Activated CD4-positive, alpha-beta memory T cell treated with anti-CD3 and anti-CD28 coated beads, Interleukin-2, amount 10 ng/mL, durations not matched to agents 7 days and 5 days (primary cell): ENCODE measurements around the gene ATP1B1. TPM values are rescaled to one million over a fixed set of nuclear protein-coding genes. Genes with fewer than 3 reads are reported as not detected.

ENCODE experiments used
- CTCF ChIA-PET: fragments of 350-600 bp; sonication (Branson Sonifier 250); formaldehyde crosslinking; loops from one replicate; lab custom pipeline; 2021; ENCODE audit warnings: antibody characterized with exemption, inconsistent platforms; lab: Charles Lee
- POLR2A ChIA-PET: fragments of 350-600 bp; sonication (Branson Sonifier 250); formaldehyde crosslinking; loops from one replicate; lab custom pipeline; 2021; ENCODE audit warnings: antibody characterized with exemption; lab: Charles Lee
- DNase-seq: peaks from one replicate; pipeline ENCODE4 v3.0.0-alpha.2; 2020
- H3K27ac Mint-ChIP-seq: one replicate; pipeline ENCODE4 v1.8.0; 2021; ENCODE audit warnings: mild to moderate bottlenecking, mixed read lengths
- H3K27me3 Mint-ChIP-seq: one replicate; pipeline ENCODE4 v1.8.0; 2021; ENCODE audit warnings: mixed read lengths
- H3K36me3 Mint-ChIP-seq: one replicate; pipeline ENCODE4 v1.8.0; 2021; ENCODE audit warnings: low read depth, mixed read lengths
- H3K4me1 Mint-ChIP-seq: one replicate; pipeline ENCODE4 v1.8.0; 2021; ENCODE audit warnings: mixed read lengths
- H3K4me3 Mint-ChIP-seq: one replicate; pipeline ENCODE4 v1.8.0; 2021; ENCODE audit warnings: mild to moderate bottlenecking, mixed read lengths
- H3K9me3 Mint-ChIP-seq: one replicate; pipeline ENCODE4 v1.8.0; 2021; ENCODE audit warnings: mixed read lengths
- total RNA-seq, 2 experiments: library from RNA; stranded (reverse); gene quantifications; one replicate each; pipeline ENCODE4 v1.2.3, GENCODE V29; 2021

The ATP1B1 gene
- total RNA-seq, 2 experiments from 2014 or later = 3.1 to 3.5 TPM

GRCh38 chr1:169143346-169143745 is 36.9 kb downstream of the ATP1B1 start:
- no peaks in the 10 kb centered on the region for H3K27me3 Mint-ChIP-seq
- H3K27ac Mint-ChIP-seq = no peak overlapping the region
- CTCF ChIA-PET = interaction anchor here (0.7 kb wide), 1 partner anchor 58 kb away, joined by 8 read pairs; no protein-coding TSS in a partner anchor

DNA sequence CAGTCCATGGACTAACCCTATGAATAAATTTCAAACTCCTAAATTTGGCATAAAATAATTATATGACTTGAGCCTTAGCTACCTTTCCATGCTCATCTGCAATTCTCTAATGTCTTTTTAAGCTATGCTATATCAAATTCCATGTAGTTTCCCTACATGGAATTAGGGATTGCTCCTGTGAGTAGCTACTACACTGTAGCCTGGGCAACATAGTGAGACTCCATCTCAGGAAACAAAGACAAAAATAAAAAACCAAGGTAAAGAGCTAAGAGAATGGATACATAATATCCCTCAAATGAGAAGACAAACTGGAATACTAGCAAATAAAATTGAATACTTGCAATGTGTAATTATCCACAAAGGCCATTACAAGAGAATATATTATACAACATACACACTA is 37.5 kb downstream of the ATP1B1 start:
- DNase-seq = no peak
- H3K27me3 Mint-ChIP-seq = no peaks in the 10 kb centered on the region
- H3K36me3 Mint-ChIP-seq = no peaks in the 10 kb centered on the region
- no peak overlapping the region for H3K4me3 Mint-ChIP-seq
- ChIA-PET POLR2A (no interaction called here), CTCF (no interaction called here)
- peaks cover 8% of the 10 kb centered on the region for H3K4me1 Mint-ChIP-seq
- no peak overlapping the region for H3K27ac Mint-ChIP-seq
- no peaks in the 10 kb centered on the region for H3K9me3 Mint-ChIP-seq

More at GRCh38 chr1:169143346-169143745, 36.9 kb downstream of the ATP1B1 start:
- H3K4me1 Mint-ChIP-seq = peaks cover 12% of the 10 kb centered on the region
- H3K36me3 Mint-ChIP-seq = no peaks in the 10 kb centered on the region
- no peak overlapping the region for H3K4me3 Mint-ChIP-seq
- no peaks in the 10 kb centered on the region for H3K9me3 Mint-ChIP-seq
- POLR2A ChIA-PET = no interaction called here
- no peak for DNase-seq

- Mint-ChIP-seq H3K27ac (no peak overlapping the region), H3K4me1 (no peaks in the 10 kb centered on the region), H3K9me3 (no peaks in the 10 kb centered on the region)
Measured at GRCh38 chr1:169144941-169145626, 38.6 kb downstream of the ATP1B1 start.

DNA sequence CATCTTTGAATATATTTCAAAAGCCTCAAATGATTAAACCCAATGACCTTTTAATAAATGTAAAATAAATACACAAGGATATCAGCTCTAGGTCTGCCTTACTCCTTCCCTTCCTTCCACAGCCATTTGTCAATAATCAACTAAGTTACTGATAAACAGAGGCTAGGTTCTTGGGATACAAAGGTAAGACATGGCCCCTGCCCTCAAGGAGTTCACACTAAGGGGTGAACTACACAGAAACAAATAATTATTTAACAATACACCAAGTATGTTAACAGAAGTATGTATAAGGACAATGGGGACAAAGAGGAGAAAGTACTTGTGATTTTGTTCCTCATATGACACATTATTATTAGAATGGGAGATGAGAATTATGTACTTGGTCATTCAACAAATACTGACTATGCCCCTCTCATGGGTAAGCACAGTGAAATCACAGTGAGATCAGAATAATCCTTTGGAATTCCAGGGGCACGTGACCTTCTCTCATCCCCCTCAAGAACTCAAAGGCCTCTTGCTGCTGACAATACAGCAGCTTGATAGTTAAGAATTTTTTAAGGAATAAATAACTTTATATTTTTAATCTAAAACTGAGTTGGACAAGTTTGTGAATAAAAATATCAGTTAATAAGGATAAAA is 40.2 kb downstream of the ATP1B1 start:
- DNase-seq = no peak
- POLR2A ChIA-PET = no interaction called here
- CTCF ChIA-PET = no interaction called here

More at GRCh38 chr1:169144941-169145626, 38.6 kb downstream of the ATP1B1 start:
- ChIA-PET CTCF (no interaction called here), POLR2A (no interaction called here)
- no peak overlapping the region for H3K4me3 Mint-ChIP-seq
- H3K27me3 Mint-ChIP-seq = no peaks in the 10 kb centered on the region
- no peaks in the 10 kb centered on the region for H3K36me3 Mint-ChIP-seq
- DNase-seq = no peak

DNA sequence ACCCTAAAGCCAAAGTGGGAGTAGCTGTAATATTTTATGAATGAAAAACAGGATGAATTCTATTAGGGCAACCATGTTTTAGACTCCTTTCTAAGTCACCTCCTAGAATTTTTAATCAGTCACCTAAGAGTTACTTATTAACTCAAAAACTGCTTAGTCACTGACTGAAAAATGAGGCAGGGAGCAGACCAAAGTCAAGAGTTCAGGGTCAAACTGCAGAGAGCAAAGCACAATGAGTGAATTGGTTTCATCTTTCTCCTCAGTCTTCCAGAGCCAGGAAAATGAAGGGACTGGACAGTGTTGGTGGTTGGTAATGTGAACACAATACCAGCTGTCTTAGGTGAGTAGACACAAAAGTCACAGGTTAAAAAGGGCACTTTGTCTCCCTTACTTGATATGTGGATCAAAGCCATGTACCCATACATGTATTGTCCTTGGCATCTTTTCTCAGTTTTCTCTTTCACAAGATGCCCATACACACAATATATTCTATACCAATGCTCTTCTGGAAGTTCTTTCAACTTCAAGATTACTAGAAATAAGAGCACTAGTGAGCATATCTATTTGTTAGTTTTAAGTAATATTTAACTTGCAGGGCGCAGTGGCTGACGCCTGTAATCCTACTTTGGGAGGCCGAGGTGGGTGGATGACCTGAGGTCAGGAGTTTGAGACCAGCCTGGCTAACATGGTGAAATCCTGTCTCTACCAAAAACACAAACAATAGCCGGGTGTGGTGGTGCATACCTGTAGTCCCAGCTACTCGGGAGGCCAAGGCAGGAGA is 42.2 kb downstream of the ATP1B1 start:
- POLR2A ChIA-PET = no interaction called here
- Mint-ChIP-seq H3K36me3 (no peaks in the 10 kb centered on the region), H3K9me3 (no peaks in the 10 kb centered on the region), H3K4me3 (no peak overlapping the region), H3K27me3 (no peaks in the 10 kb centered on the region), H3K4me1 (no peaks in the 10 kb centered on the region), H3K27ac (no peak overlapping the region)
- DNase-seq = no peak
- CTCF ChIA-PET = no interaction called here

More for the DNA sequence above, 40.2 kb downstream of the ATP1B1 start:
- Mint-ChIP-seq H3K27me3 (no peaks in the 10 kb centered on the region), H3K36me3 (no peaks in the 10 kb centered on the region), H3K9me3 (no peaks in the 10 kb centered on the region), H3K27ac (no peak overlapping the region), H3K4me3 (no peak overlapping the region), H3K4me1 (no peaks in the 10 kb centered on the region)

- H3K9me3 Mint-ChIP-seq = no peaks in the 10 kb centered on the region
- no peak for DNase-seq
- H3K27ac Mint-ChIP-seq = no peak overlapping the region
- no peaks in the 10 kb centered on the region for H3K27me3 Mint-ChIP-seq
- CTCF ChIA-PET = no interaction called here
- H3K4me1 Mint-ChIP-seq = no peaks in the 10 kb centered on the region
- no peaks in the 10 kb centered on the region for H3K36me3 Mint-ChIP-seq
- POLR2A ChIA-PET = no interaction called here
- no peak overlapping the region for H3K4me3 Mint-ChIP-seq
Measured at GRCh38 chr1:169149555-169150286, 43.2 kb downstream of the ATP1B1 start.

- Mint-ChIP-seq H3K36me3 (no peaks in the 10 kb centered on the region), H3K4me1 (no peaks in the 10 kb centered on the region), H3K4me3 (no peak overlapping the region), H3K9me3 (no peaks in the 10 kb centered on the region), H3K27ac (no peak overlapping the region), H3K27me3 (no peaks in the 10 kb centered on the region)
- ChIA-PET POLR2A (no interaction called here), CTCF (no interaction called here)
- DNase-seq = no peak
Measured at GRCh38 chr1:169150641-169151337, 44.3 kb downstream of the ATP1B1 start.

- Mint-ChIP-seq H3K4me3 (no peak overlapping the region), H3K27ac (no peak overlapping the region), H3K27me3 (no peaks in the 10 kb centered on the region), H3K36me3 (no peaks in the 10 kb centered on the region), H3K4me1 (no peaks in the 10 kb centered on the region), H3K9me3 (no peaks in the 10 kb centered on the region)
- ChIA-PET CTCF (no interaction called here), POLR2A (no interaction called here)
- no peak for DNase-seq
Measured at GRCh38 chr1:169151338-169151837, 44.9 kb downstream of the ATP1B1 start.

DNA sequence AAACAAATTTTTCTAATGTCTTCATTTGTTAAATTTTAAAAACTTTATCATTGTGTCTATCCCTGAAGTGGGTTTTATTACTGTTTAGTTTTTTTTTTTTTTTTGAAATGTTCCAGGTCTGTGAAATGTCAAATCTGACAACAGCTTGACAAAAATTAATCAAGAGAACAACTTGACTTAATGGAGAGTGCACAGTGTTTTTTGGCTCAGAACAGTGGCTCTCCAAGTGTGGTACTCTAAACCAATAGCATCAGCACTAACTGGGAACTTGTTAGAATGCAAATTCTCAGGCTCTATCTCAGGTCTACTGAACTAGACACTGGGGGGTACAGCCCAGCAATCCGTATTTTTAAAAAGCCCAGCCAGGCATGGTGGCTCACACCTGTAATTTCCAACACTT is 49.2 kb downstream of the ATP1B1 start:
- Mint-ChIP-seq H3K27me3 (no peaks in the 10 kb centered on the region), H3K27ac (no peak overlapping the region), H3K9me3 (no peaks in the 10 kb centered on the region), H3K4me3 (no peak overlapping the region), H3K4me1 (no peaks in the 10 kb centered on the region), H3K36me3 (no peaks in the 10 kb centered on the region)
- CTCF ChIA-PET = no interaction called here
- POLR2A ChIA-PET = no interaction called here
- no peak for DNase-seq

DNA sequence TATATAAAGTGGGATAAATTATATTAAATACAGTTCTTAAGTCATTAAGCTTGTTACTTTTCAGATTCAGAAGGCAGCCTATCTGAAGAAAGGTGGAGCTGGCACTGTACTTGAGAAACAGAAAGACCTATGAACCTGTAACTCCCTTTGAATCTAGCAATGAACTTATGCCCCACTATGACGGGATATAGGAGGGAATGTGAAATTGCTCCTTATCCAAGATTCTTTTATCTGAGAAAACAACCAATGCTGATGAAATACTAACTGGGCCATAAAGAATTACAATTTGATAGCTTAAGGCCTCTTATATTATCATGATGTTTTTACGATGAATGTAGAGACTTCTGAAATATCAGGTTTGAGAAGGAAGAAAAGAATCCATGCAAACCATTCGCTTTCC is 50.1 kb downstream of the ATP1B1 start:
- DNase-seq = no peak
- ChIA-PET POLR2A (interaction anchor here (0.6 kb wide), 1 partner anchor 1803 kb away, joined by 4 read pairs; no protein-coding TSS in a partner anchor), CTCF (no interaction called here)
- Mint-ChIP-seq H3K9me3 (no peaks in the 10 kb centered on the region), H3K27ac (no peak overlapping the region), H3K4me1 (no peaks in the 10 kb centered on the region), H3K36me3 (no peaks in the 10 kb centered on the region), H3K4me3 (no peak overlapping the region), H3K27me3 (no peaks in the 10 kb centered on the region)

DNA sequence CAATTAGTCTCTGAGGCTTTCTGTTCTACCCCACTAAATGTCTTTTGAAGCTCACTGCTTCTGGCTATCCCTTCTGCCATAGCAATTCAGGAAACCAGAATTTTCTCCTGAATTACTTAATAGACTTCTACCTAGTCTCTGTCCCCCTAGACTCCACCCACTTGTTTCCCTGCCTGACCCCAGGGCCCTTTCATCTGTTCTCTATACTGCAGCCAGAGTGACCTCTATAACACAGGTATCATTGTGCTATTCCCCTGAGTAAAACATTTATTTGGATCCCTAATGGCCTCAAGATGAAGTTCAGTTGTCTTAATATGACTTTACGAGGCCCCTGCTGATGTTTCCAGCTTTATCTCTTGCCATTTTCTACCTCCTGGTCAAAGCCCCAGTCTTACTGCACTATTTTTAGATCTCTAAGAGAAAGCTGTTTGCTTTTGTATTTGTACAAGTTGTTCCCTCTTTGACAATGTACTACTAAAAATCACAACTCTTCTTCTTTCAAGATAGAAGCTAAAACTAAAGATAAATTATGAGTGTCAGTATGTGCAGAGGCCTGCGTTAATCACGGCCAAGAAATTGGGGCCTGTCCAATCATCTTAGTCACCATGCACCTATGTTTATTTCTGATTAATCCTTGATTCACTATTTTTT is 54.5 kb downstream of the ATP1B1 start:
- Mint-ChIP-seq H3K27ac (no peak overlapping the region), H3K9me3 (no peaks in the 10 kb centered on the region), H3K36me3 (no peaks in the 10 kb centered on the region), H3K4me3 (no peak overlapping the region), H3K4me1 (peaks cover 7% of the 10 kb centered on the region), H3K27me3 (no peaks in the 10 kb centered on the region)
- POLR2A ChIA-PET = no interaction called here
- no peak for DNase-seq
- CTCF ChIA-PET = no interaction called here
